ENCODE measurements around the gene UNC5B.
"Not testable (repeated sequence)": the region's sequence is repeated elsewhere in the genome, so short reads cannot be mapped to it uniquely, and the experiment has no call there.

Gene UNC5B

GRCh38 chr10:71283410-71283809 lies 71.0 kb downstream of the UNC5B start:
- no peak for DNase-seq (ENCODE audit: low read depth in 2 of 2)

DNA sequence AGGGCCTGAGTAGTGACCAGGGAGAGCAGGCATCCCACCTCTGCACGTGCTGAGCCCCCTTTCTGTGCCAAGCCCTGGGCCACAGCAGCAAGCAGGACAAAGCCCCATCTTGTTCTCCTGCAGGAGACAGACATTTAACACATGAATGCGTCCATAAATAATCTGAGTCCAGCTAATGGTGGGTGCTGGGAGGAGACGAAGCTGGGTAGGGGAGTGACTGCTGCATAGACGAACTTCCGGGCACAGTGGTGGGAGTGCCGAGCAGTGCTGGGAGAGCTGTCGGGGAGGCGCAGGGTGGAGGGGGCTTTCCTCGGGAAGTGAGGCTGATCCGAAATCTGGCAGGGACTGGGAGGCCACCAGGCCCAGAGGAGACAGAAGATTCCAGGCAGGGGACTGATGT lies 71.5 kb downstream of the UNC5B start:
- DNase-seq (ENCODE audit: low read depth in 2 of 2), result no peak

- no peak for DNase-seq (ENCODE audit: low read depth in 2 of 2)
Measured at GRCh38 chr10:71284544-71285179, 72.3 kb downstream of the UNC5B start.

- no peak for DNase-seq (ENCODE audit: low read depth in 2 of 2)
Measured at GRCh38 chr10:71285180-71285545, 72.8 kb downstream of the UNC5B start.

GRCh38 chr10:71285986-71286385 lies 73.6 kb downstream of the UNC5B start:
- no peak for DNase-seq (ENCODE audit: low read depth in 2 of 2)

GRCh38 chr10:71286521-71287294 lies 74.3 kb downstream of the UNC5B start:
- no peak for DNase-seq (ENCODE audit: low read depth in 2 of 2)

DNA sequence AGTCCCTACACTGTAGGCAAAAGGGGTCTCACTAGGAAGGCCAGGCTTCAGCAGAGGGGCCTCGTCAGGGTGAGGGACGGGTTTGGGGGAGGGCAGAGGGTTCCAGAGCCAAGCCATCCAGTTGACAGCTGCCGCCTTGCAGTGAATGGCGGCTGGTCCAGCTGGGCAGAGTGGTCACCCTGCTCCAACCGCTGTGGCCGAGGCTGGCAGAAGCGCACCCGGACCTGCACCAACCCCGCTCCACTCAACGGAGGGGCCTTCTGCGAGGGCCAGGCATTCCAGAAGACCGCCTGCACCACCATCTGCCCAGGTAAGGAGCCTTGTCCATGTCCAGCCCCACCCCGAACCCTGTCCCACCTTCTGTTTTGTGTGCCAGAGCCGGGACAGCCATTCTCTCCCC lies 75.1 kb downstream of the UNC5B start:
- DNase-seq (ENCODE audit: low read depth in 2 of 2), result no peak

GRCh38 chr10:71288461-71288860 lies 76.1 kb downstream of the UNC5B start:
- DNase-seq (ENCODE audit: low read depth in 2 of 2), result no peak

DNA sequence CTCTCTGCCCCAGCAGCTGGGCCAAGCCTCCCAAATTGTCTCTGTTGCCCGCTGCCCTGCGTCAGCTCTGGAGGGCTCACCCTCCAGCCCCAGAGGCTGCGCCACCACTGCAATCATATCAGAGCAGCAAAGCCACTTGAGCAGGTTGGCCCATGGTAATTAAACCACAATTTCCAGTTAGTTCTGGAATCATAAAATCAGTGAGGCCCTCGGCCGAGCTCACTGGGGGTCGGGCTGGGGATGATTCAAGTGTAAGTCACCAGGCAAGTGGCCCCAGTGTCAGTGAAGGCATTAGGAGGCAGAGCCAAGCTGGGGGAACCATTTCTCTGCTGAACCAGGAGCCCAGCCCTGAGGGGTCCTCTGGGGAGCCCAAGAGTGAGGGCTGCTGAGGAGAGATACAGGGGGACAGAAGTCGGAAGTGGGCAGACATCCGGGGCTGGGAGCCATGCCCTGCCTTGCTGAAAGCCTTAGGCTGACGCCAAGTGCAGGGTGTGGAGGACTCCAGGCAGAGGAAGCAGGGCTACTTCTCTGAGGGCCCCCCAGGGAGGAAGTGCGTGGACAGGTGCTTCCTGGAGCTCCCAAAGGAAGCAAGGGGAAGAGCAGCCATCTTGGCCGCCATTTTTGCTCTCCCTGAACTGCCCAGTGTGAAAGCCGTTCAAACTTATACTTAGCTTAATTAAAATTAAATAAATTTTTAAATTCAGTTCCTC lies 77.2 kb downstream of the UNC5B start:
- DNase-seq (ENCODE audit: low read depth in 2 of 2), result no peak

GRCh38 chr10:71290331-71290730 lies 78.0 kb downstream of the UNC5B start:
- DNase-seq (ENCODE audit: low read depth in 2 of 2), result no peak

DNA sequence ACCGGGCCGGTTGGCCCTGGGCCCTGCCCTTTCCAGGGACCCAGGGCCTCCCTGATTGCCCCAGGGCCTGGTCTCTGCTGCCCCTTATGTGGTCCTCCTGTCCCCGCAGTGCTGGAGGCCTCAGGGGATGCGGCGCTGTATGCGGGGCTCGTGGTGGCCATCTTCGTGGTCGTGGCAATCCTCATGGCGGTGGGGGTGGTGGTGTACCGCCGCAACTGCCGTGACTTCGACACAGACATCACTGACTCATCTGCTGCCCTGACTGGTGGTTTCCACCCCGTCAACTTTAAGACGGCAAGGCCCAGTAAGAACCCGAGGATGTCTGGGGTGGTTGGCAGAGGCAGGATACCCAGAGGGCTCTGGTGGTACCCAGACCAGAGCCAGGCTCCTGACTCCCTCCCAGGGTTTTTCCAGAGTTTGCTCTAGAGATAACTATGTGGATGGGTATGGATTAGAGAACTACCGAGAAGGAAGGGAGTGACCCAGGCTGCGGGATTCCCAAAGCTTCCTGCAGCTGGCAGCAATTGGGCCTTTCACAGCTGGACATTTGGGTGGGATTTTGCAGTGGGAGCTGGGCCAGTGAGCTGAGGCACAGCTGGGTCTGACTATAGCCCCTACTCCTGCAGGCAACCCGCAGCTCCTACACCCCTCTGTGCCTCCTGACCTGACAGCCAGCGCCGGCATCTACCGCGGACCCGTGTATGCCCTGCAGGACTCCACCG lies 78.6 kb downstream of the UNC5B start:
- no peak for DNase-seq (ENCODE audit: low read depth in 2 of 2)

GRCh38 chr10:71291528-71291900 lies 79.1 kb downstream of the UNC5B start:
- DNase-seq (ENCODE audit: low read depth in 2 of 2), result no peak

GRCh38 chr10:71292624-71293445 lies 80.5 kb downstream of the UNC5B start:
- DNase-seq (ENCODE audit: low read depth in 2 of 2), result no peak

- DNase-seq (ENCODE audit: low read depth in 2 of 2), result no peak
Measured at GRCh38 chr10:71293446-71294084, 81.2 kb downstream of the UNC5B start.

DNA sequence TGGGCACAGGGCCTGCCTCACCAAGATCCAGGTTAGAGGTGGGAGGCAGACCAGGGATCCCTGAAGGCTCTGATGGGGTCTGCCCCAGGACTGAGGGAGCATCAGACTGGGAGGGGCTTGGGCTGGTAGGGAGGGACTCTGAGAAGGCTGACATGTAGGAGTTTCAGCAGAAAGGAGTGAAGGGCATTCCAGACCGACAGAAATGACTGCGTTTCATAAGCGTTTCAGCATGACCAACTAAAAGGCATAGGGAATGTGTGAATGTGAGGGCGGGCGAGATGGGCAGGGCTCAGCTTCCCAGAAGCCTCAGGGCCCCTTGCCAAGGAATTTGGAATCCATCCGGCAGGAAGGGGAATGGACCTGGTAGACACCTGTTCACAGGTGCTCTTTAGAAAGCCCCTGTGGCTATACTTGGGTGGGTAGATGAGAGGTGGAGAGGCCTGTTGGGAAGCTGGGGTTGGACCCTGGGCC lies 81.8 kb downstream of the UNC5B start:
- DNase-seq (ENCODE audit: low read depth in 2 of 2), result no peak

- DNase-seq (ENCODE audit: low read depth in 2 of 2), result no peak
Measured at GRCh38 chr10:71294856-71295255, 82.5 kb downstream of the UNC5B start.

GRCh38 chr10:71295641-71296040 lies 83.3 kb downstream of the UNC5B start:
- DNase-seq (ENCODE audit: low read depth in 2 of 2), result no peak

DNA sequence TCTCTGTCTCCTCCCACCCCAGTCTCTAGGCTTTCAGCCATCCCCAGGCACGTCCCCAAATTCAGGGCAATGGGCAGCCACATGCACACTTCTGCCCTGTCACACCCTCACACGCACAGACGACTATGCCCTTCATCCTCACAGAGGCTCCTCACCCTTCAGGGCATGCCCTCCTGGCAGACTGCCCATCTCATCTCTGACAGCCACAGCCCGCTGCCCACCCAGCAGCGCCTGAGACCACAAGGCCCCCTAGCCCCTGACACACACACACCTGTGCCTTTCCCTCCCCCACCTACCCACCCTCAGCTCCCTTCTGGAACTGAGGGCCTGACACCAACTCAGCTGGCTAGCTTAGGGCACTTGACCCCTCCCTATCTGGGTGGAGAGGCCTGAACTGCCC lies 83.7 kb downstream of the UNC5B start:
- DNase-seq (ENCODE audit: low read depth in 2 of 2), result no peak

DNA sequence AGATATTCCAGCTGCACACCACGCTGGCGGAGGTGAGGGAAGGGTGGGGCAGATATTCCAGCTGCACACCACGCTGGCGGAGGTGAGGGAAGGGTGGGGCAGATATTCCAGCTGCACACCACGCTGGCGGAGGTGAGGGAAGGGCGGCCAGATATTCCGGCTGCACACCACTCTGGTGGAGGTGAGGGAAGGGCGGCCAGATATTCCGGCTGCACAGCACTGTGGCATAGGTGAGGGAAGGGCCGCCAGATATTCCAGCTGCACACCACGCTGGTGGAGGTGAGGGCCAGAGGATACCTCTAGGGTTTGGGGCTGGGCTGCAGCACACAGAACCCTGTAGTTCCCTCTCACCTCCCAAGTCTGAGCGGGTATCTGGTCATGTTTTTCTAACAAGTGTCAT lies 84.4 kb downstream of the UNC5B start:
- DNase-seq (ENCODE audit: low read depth in 2 of 2), result not testable (repeated sequence)

DNA sequence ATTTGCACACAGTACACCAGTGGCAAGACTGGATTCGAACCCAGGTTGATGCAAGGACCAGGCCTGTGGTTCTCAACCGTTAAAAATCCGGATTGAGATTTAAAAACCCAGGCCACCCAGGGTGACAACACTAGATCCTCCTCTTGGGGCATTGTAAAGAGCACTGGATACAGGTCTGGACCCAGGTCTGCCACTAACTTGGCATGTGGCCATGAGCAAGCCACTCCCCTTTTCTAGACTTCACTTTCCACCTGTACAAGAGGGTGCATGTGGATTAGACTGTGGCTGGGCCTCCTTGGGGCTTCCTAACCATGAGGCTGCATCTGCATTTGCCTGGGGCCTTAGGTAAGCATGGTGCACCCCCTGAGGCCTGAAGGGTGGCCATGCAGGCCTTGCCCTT lies 85.0 kb downstream of the UNC5B start:
- no peak for DNase-seq (ENCODE audit: low read depth in 2 of 2)

Measured in stimulated activated CD8-positive, alpha-beta memory T cell treated with anti-CD3 and anti-CD28 coated beads, Interleukin-7, amount 100 ng/mL, for 1 hour (primary cell).